Activated CD4-positive, alpha-beta T cell treated with anti-CD3 and anti-CD28 coated beads, Interleukin-2, Interleukin-6, amounts not matched to agents 100 ng/mL and 50 ng/mL, durations not matched to agents 16 hours and 8 hours (primary cell): ENCODE results near the gene GPR157.

Experiments used
- DNase-seq: peaks from one replicate; pipeline ENCODE4 v3.0.0-alpha.2; 2020

GPR157 gene

GRCh38 chr1:9086045-9086444, 42.9 kb downstream of the GPR157 start:
- DNase-seq: no peak

- DNase-seq: no peak
Observed at GRCh38 chr1:9085306-9085940, 43.5 kb downstream of the GPR157 start.

- no peak for DNase-seq
Observed at GRCh38 chr1:9084906-9085305, 44.0 kb downstream of the GPR157 start.

GRCh38 chr1:9081473-9081872, 47.4 kb downstream of the GPR157 start:
- no peak for DNase-seq

- DNase-seq: no peak
Observed at GRCh38 chr1:9080705-9081291, 48.1 kb downstream of the GPR157 start.

GRCh38 chr1:9079988-9080704, 48.8 kb downstream of the GPR157 start:
- no peak for DNase-seq

GRCh38 chr1:9078752-9079500, 50.0 kb downstream of the GPR157 start:
- no peak for DNase-seq

GRCh38 chr1:9078015-9078751, 50.7 kb downstream of the GPR157 start:
- DNase-seq: peak; percentile 36

GRCh38 chr1:9075022-9075421, 53.9 kb downstream of the GPR157 start:
- DNase-seq: no peak

GRCh38 chr1:9073143-9073542, 55.8 kb downstream of the GPR157 start:
- DNase-seq: no peak

- no peak for DNase-seq
Observed at GRCh38 chr1:9071554-9072235, 57.2 kb downstream of the GPR157 start.

GRCh38 chr1:9070486-9070885, 58.4 kb downstream of the GPR157 start:
- DNase-seq: no peak

GRCh38 chr1:9069326-9070100, 59.4 kb downstream of the GPR157 start, which contains the start of gene SLC2A5:
SLC2A5 (minus strand) TSS chr1:9069635; CDS start chr1:9069536, 99 bp downstream.
- DNase-seq: no peak

- DNase-seq: no peak
Observed at GRCh38 chr1:9068981-9069325, 59.9 kb downstream of the GPR157 start.

- DNase-seq: no peak
Observed at GRCh38 chr1:9066945-9067807, 61.7 kb downstream of the GPR157 start.

GRCh38 chr1:9065213-9065751, 63.6 kb downstream of the GPR157 start:
- no peak for DNase-seq

- no peak for DNase-seq
Observed at GRCh38 chr1:9062846-9063245, 66.1 kb downstream of the GPR157 start.

GRCh38 chr1:9062021-9062471, 66.9 kb downstream of the GPR157 start:
- no peak for DNase-seq

GRCh38 chr1:9061252-9061960, 67.5 kb downstream of the GPR157 start:
- DNase-seq: no peak
